Measurements from ENCODE around the gene PIEZO2.

- TF ChIP-seq CTCF (IDR thresholded peaks at IDR 0.05) = no peak
- TF ChIP-seq EP300 (IDR thresholded peaks at IDR 0.05) = no peak
- TF ChIP-seq POLR2AphosphoS5 (IDR thresholded peaks at IDR 0.05) = no peak
- no peak for TF ChIP-seq POLR2A (IDR thresholded peaks at IDR 0.05)
These were observed 111.7 kb downstream of the PIEZO2 start for GRCh38 chr18:11037533-11038240.

Measured in gastroesophageal sphincter (tissue), 3 donors.